HEK293 (cell line): Measurements from ENCODE around the gene PDE2A.
A peak's percentile ranks its signal among the peaks of the same experiment; 100 is the strongest.

Experiments
- GLIS2 ChIP-seq: fragments of 450-650 bp; formaldehyde crosslinking; IDR thresholded peaks from 2 replicates; pipeline ENCODE4 v1.5.1; 2016; ENCODE audit warnings: missing biosample characterization, missing genetic modification characterization
- OVOL3 ChIP-seq: fragments of 450-650 bp; formaldehyde crosslinking; IDR thresholded peaks from 2 replicates; pipeline ENCODE4 v1.5.1; 2016; ENCODE audit warnings: missing biosample characterization, missing genetic modification characterization
- PRDM1 ChIP-seq: fragments of 450-650 bp; formaldehyde crosslinking; IDR thresholded peaks from 2 replicates; pipeline ENCODE4; 2016; ENCODE audit warnings: missing biosample characterization, missing genetic modification characterization
- REPIN1 ChIP-seq: fragments of 450-650 bp; formaldehyde crosslinking; IDR thresholded peaks from 2 replicates; pipeline ENCODE4 v1.5.1; 2017; ENCODE audit warnings: missing biosample characterization, missing genetic modification characterization, low read depth
- SP7 ChIP-seq: fragments of 450-650 bp; formaldehyde crosslinking; IDR thresholded peaks from 2 replicates; pipeline ENCODE4 v1.5.1; 2016; ENCODE audit warnings: missing biosample characterization, missing genetic modification characterization
- ZBTB17 ChIP-seq: fragments of 450-650 bp; formaldehyde crosslinking; IDR thresholded peaks from 2 replicates; pipeline ENCODE4 v1.5.1; 2016; ENCODE audit warnings: missing biosample characterization, missing genetic modification characterization
- ZNF23 ChIP-seq: fragments of 450-650 bp; formaldehyde crosslinking; IDR thresholded peaks from 2 replicates; pipeline ENCODE4 v1.5.1; 2016; ENCODE audit warnings: missing biosample characterization, missing genetic modification characterization, borderline replicate concordance
- ZNF324 ChIP-seq: fragments of 450-650 bp; formaldehyde crosslinking; IDR thresholded peaks from 2 replicates; pipeline ENCODE4 v1.5.1; 2016; ENCODE audit warnings: missing biosample characterization, missing genetic modification characterization
- ZNF335 ChIP-seq: fragments of 450-650 bp; formaldehyde crosslinking; conservative IDR thresholded peaks from 2 replicates; pipeline ENCODE4 v1.5.1; 2016; ENCODE audit warnings: missing biosample characterization, missing genetic modification characterization
- ZNF366 ChIP-seq: fragments of 450-650 bp; formaldehyde crosslinking; conservative IDR thresholded peaks from 2 replicates; pipeline ENCODE4 v1.5.1; 2016; ENCODE audit warnings: missing biosample characterization, missing genetic modification characterization
- ZNF423 ChIP-seq: fragments of 450-650 bp; formaldehyde crosslinking; IDR thresholded peaks from 2 replicates; pipeline ENCODE4 v1.5.1; 2016; ENCODE audit warnings: missing biosample characterization, missing genetic modification characterization
- ZNF600 ChIP-seq: fragments of 450-650 bp; formaldehyde crosslinking; IDR thresholded peaks from 2 replicates; pipeline ENCODE4 v1.5.1; 2016; ENCODE audit warnings: missing biosample characterization, missing genetic modification characterization
- TF ChIP-seq, protein P1 (sequence below): fragments of 450-650 bp; formaldehyde crosslinking; IDR thresholded peaks from 2 replicates; pipeline ENCODE4 v1.5.1; 2016; ENCODE audit warnings: missing biosample characterization, missing genetic modification characterization
- TF ChIP-seq, protein P2 (sequence below): fragments of 450-650 bp; formaldehyde crosslinking; IDR thresholded peaks from 2 replicates; pipeline ENCODE4 v1.5.1; 2017; ENCODE audit warnings: missing biosample characterization, missing genetic modification characterization
- TF ChIP-seq, protein P3 (sequence below): fragments of 450-650 bp; formaldehyde crosslinking; IDR thresholded peaks from 2 replicates; pipeline ENCODE4 v1.5.1; 2017; ENCODE audit warnings: missing biosample characterization, mild to moderate bottlenecking, missing genetic modification characterization, moderate library complexity
- TF ChIP-seq, protein P4 (sequence below): fragments of 450-650 bp; formaldehyde crosslinking; IDR thresholded peaks from 2 replicates; pipeline ENCODE4 v1.5.1; 2016; ENCODE audit warnings: missing biosample characterization, missing genetic modification characterization
- TF ChIP-seq, protein P5 (sequence below): fragments of 450-650 bp; formaldehyde crosslinking; optimal IDR thresholded peaks from 2 replicates; pipeline ENCODE3; 2016; ENCODE audit warnings: missing biosample characterization, mild to moderate bottlenecking, missing genetic modification characterization
- TF ChIP-seq, protein P6 (sequence below): fragments of 450-650 bp; formaldehyde crosslinking; IDR thresholded peaks from 2 replicates; pipeline ENCODE4 v1.5.1; 2016; ENCODE audit warnings: missing biosample characterization, missing genetic modification characterization
- TF ChIP-seq, protein P7 (sequence below): fragments of 450-650 bp; formaldehyde crosslinking; conservative IDR thresholded peaks from 2 replicates; pipeline ENCODE4 v1.5.1; 2016; ENCODE audit warnings: low read depth, missing biosample characterization, missing genetic modification characterization

Gene PDE2A

DNA sequence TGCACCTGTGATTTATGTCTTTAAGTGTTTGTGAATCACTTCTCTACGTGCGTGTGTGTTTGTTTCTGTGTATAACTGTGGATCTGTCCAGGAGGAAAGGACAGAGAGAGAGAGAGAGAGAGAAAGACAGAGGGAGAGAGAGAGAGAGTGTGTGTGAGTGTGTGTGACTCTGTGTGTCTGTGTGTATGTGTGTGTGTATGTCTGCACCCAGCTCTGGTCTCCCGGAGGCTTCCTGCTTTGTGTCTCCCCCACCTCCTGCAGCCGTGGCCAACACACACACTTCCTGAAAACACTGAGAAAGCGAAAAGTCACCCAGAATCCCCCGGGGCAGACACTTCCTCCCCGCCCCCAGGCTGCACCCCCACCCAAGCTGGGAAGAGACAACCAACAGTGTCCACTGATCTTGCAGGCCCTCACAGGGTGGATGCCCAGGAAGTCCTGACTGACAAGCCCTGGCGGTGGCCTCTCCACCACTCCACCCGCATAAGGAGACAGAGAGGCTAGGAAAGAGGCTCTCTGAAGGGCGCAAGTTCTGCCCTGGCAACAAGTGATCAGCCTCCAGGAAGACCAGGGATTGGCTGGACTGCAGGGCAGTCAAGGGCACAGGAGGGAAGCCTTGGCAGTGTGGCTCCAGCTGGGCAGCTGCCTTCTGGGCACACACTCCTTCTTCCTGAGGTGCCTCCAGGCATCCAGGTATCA is 48.0 kb upstream of the PDE2A start (continued):
- TF ChIP-seq, protein P1, sequence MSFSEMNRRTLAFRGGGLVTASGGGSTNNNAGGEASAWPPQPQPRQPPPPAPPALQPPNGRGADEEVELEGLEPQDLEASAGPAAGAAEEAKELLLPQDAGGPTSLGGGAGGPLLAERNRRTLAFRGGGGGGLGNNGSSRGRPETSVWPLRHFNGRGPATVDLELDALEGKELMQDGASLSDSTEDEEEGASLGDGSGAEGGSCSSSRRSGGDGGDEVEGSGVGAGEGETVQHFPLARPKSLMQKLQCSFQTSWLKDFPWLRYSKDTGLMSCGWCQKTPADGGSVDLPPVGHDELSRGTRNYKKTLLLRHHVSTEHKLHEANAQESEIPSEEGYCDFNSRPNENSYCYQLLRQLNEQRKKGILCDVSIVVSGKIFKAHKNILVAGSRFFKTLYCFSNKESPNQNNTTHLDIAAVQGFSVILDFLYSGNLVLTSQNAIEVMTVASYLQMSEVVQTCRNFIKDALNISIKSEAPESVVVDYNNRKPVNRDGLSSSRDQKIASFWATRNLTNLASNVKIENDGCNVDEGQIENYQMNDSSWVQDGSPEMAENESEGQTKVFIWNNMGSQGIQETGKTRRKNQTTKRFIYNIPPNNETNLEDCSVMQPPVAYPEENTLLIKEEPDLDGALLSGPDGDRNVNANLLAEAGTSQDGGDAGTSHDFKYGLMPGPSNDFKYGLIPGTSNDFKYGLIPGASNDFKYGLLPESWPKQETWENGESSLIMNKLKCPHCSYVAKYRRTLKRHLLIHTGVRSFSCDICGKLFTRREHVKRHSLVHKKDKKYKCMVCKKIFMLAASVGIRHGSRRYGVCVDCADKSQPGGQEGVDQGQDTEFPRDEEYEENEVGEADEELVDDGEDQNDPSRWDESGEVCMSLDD (tag by site-specific recombination): peak; percentile 56; the same call in 1 of the 2 replicates
- TF ChIP-seq, protein P2, sequence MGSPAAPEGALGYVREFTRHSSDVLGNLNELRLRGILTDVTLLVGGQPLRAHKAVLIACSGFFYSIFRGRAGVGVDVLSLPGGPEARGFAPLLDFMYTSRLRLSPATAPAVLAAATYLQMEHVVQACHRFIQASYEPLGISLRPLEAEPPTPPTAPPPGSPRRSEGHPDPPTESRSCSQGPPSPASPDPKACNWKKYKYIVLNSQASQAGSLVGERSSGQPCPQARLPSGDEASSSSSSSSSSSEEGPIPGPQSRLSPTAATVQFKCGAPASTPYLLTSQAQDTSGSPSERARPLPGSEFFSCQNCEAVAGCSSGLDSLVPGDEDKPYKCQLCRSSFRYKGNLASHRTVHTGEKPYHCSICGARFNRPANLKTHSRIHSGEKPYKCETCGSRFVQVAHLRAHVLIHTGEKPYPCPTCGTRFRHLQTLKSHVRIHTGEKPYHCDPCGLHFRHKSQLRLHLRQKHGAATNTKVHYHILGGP: peak; percentile 27; the same call in 1 of the 2 replicates
- TF ChIP-seq, protein P3, sequence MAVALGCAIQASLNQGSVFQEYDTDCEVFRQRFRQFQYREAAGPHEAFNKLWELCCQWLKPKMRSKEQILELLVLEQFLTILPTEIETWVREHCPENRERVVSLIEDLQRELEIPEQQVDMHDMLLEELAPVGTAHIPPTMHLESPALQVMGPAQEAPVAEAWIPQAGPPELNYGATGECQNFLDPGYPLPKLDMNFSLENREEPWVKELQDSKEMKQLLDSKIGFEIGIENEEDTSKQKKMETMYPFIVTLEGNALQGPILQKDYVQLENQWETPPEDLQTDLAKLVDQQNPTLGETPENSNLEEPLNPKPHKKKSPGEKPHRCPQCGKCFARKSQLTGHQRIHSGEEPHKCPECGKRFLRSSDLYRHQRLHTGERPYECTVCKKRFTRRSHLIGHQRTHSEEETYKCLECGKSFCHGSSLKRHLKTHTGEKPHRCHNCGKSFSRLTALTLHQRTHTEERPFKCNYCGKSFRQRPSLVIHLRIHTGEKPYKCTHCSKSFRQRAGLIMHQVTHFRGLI (tag by site-specific recombination): peak; percentile 68; the same call in 1 of the 2 replicates
- TF ChIP-seq ZNF423 (tag by site-specific recombination) (peak; percentile 45; the same call in 1 of the 2 replicates), ZNF335 (tag by site-specific recombination) (peak; percentile 89), REPIN1 (tag by site-specific recombination) (peak; percentile 56; the same call in 1 of the 2 replicates), OVOL3 (tag by site-specific recombination) (peak; percentile 22; the same call in 1 of the 2 replicates), SP7 (tag by site-specific recombination) (peak; percentile 65; the same call in 1 of the 2 replicates), ZNF600 (tag by site-specific recombination) (peak; percentile 23; the same call in 1 of the 2 replicates), GLIS2 (tag by site-specific recombination) (peak; percentile 42), ZNF324 (tag by site-specific recombination) (0 out of 2 replicates have a peak, but pooled peaks have one; percentile 35), ZNF366 (tag by site-specific recombination) (peak; percentile 65), PRDM1 (tag by site-specific recombination) (peak; percentile 61), ZBTB17 (tag by site-specific recombination) (peak; percentile 46; the same call in 1 of the 2 replicates), ZNF23 (tag by site-specific recombination) (no peak)
- TF ChIP-seq, protein P4, sequence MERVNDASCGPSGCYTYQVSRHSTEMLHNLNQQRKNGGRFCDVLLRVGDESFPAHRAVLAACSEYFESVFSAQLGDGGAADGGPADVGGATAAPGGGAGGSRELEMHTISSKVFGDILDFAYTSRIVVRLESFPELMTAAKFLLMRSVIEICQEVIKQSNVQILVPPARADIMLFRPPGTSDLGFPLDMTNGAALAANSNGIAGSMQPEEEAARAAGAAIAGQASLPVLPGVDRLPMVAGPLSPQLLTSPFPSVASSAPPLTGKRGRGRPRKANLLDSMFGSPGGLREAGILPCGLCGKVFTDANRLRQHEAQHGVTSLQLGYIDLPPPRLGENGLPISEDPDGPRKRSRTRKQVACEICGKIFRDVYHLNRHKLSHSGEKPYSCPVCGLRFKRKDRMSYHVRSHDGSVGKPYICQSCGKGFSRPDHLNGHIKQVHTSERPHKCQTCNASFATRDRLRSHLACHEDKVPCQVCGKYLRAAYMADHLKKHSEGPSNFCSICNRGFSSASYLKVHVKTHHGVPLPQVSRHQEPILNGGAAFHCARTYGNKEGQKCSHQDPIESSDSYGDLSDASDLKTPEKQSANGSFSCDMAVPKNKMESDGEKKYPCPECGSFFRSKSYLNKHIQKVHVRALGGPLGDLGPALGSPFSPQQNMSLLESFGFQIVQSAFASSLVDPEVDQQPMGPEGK (tag by site-specific recombination): peak; percentile 61; the same call in 1 of the 2 replicates
- TF ChIP-seq, protein P5, sequence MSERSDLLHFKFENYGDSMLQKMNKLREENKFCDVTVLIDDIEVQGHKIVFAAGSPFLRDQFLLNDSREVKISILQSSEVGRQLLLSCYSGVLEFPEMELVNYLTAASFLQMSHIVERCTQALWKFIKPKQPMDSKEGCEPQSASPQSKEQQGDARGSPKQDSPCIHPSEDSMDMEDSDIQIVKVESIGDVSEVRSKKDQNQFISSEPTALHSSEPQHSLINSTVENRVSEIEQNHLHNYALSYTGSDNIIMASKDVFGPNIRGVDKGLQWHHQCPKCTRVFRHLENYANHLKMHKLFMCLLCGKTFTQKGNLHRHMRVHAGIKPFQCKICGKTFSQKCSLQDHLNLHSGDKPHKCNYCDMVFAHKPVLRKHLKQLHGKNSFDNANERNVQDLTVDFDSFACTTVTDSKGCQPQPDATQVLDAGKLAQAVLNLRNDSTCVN (tag by site-specific recombination): no peak
- TF ChIP-seq, protein P6, sequence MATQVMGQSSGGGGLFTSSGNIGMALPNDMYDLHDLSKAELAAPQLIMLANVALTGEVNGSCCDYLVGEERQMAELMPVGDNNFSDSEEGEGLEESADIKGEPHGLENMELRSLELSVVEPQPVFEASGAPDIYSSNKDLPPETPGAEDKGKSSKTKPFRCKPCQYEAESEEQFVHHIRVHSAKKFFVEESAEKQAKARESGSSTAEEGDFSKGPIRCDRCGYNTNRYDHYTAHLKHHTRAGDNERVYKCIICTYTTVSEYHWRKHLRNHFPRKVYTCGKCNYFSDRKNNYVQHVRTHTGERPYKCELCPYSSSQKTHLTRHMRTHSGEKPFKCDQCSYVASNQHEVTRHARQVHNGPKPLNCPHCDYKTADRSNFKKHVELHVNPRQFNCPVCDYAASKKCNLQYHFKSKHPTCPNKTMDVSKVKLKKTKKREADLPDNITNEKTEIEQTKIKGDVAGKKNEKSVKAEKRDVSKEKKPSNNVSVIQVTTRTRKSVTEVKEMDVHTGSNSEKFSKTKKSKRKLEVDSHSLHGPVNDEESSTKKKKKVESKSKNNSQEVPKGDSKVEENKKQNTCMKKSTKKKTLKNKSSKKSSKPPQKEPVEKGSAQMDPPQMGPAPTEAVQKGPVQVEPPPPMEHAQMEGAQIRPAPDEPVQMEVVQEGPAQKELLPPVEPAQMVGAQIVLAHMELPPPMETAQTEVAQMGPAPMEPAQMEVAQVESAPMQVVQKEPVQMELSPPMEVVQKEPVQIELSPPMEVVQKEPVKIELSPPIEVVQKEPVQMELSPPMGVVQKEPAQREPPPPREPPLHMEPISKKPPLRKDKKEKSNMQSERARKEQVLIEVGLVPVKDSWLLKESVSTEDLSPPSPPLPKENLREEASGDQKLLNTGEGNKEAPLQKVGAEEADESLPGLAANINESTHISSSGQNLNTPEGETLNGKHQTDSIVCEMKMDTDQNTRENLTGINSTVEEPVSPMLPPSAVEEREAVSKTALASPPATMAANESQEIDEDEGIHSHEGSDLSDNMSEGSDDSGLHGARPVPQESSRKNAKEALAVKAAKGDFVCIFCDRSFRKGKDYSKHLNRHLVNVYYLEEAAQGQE: peak; percentile 59
- TF ChIP-seq, protein P7, sequence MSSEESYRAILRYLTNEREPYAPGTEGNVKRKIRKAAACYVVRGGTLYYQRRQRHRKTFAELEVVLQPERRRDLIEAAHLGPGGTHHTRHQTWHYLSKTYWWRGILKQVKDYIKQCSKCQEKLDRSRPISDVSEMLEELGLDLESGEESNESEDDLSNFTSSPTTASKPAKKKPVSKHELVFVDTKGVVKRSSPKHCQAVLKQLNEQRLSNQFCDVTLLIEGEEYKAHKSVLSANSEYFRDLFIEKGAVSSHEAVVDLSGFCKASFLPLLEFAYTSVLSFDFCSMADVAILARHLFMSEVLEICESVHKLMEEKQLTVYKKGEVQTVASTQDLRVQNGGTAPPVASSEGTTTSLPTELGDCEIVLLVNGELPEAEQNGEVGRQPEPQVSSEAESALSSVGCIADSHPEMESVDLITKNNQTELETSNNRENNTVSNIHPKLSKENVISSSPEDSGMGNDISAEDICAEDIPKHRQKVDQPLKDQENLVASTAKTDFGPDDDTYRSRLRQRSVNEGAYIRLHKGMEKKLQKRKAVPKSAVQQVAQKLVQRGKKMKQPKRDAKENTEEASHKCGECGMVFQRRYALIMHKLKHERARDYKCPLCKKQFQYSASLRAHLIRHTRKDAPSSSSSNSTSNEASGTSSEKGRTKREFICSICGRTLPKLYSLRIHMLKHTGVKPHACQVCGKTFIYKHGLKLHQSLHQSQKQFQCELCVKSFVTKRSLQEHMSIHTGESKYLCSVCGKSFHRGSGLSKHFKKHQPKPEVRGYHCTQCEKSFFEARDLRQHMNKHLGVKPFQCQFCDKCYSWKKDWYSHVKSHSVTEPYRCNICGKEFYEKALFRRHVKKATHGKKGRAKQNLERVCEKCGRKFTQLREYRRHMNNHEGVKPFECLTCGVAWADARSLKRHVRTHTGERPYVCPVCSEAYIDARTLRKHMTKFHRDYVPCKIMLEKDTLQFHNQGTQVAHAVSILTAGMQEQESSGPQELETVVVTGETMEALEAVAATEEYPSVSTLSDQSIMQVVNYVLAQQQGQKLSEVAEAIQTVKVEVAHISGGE: peak; percentile 58
